GM18519 (cell line): ENCODE data around the gene TP53TG3C.
"Not testable (repeated sequence)": the region's sequence is repeated elsewhere in the genome, so short reads cannot be mapped to it uniquely, and the experiment has no call there.

ENCODE experiments used
- ATAC-seq: cut with Tn5 transposase; IDR thresholded peaks from one replicate; pipeline ENCODE4 v1.9.1; 2021; ENCODE audit warnings: mild to moderate bottlenecking, moderate library complexity; ENCODE audit not compliant: unreplicated experiment, low FRiP score

TP53TG3C gene, protein sequence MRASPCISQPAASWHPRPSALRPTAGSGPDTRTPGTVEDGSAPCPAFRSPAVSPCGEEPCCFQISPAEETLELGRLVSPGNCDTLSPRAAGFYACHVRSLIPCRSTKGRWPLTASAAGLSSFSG

GRCh38 chr16:33193926-33194325 lies at the start of gene TP53TG3C:
TSS of gene TP53TG3C (plus strand) at chr16:33194226. CDS start at chr16:33194294, 68 bp downstream.
- not testable (repeated sequence) for ATAC-seq
